A549 (cell line): ENCODE data around the gene FGF14. TPM values are rescaled to one million over a fixed set of nuclear protein-coding genes. Genes with fewer than 3 reads are reported as not detected.

Experiments used
- ATAC-seq, 2 experiments: fragments of 200-7000 bp in 1 of 2; fragments of >200 bp in 1 of 2; cut with Nextera tagmentation in 1 of 2; cut with Tn5 transposase in 1 of 2; 3 replicates each; pipeline versions ENCODE4 v1.8.0 to v1.9.1; 2018 to 2020; ENCODE audit warnings: mild to moderate bottlenecking in 1 of 2, moderate library complexity in 1 of 2
- CTCF ChIA-PET: fragments of 300-600 bp; sonication (Branson Sonifier 250); formaldehyde crosslinking; extraction: SDS; loops from one replicate; lab custom pipeline; 2021; ENCODE audit warnings: antibody characterized with exemption, inconsistent platforms; lab: Yijun Ruan, JAX
- POLR2A ChIA-PET: fragments of 350-600 bp; formaldehyde crosslinking; extraction: SDS; loops from one replicate; lab custom pipeline; 2021; ENCODE audit warnings: antibody characterized with exemption, inconsistent platforms; lab: Yijun Ruan, JAX
- DNase-seq, 2 experiments: peaks; one replicate each; pipeline versions ENCODE4 v3.0.0 to v3.0.0-alpha.2; 2011 to 2016; ENCODE audit warnings: low read depth in 1 of 2, low spot score in 1 of 2
- FAIRE-seq: peaks from 2 replicates; lab custom pipeline; 2011; peaks lifted over from hg19 to GRCh38; lab: Jason Lieb, UNC
- H3K27ac ChIP-seq, 2 experiments: fragments of >200 bp; sonication (Bioruptor Twin); formaldehyde crosslinking; 3 replicates each; pipeline ENCODE4 v1.5.1; 2016 to 2017
- H3K4me1 ChIP-seq: fragments of >200 bp; sonication (Bioruptor Twin); formaldehyde crosslinking; 3 replicates; pipeline ENCODE4 v1.6.1; 2016
- H3K4me2 ChIP-seq: fragments of >200 bp; sonication (Bioruptor Twin); formaldehyde crosslinking; 3 replicates; pipeline ENCODE4 v1.6.1; 2016
- H3K4me3 ChIP-seq: fragments of >200 bp; sonication (Bioruptor Twin); formaldehyde crosslinking; 3 replicates; pipeline ENCODE4 v1.5.1; 2016
- H3K9me3 ChIP-seq: fragments of >200 bp; sonication (Bioruptor Twin); formaldehyde crosslinking; 3 replicates; pipeline ENCODE4 v1.6.1; 2016
- ELK1 ChIP-seq: fragments of 150-350 bp; IDR thresholded peaks from 2 replicates; pipeline ENCODE4 v1.6.1; 2014; ENCODE audit warnings: low read depth, mild to moderate bottlenecking, low read length
- FOSB ChIP-seq: fragments of 250-450 bp; sonication (Bioruptor Pico); IDR thresholded peaks from 2 replicates; pipeline ENCODE4 v1.5.0; 2020; ENCODE audit warnings: mild to moderate bottlenecking, moderate library complexity
- FOSL2 ChIP-seq, 2 experiments: fragments of 450-650 bp in 1 of 2; fragments of >200 bp in 1 of 2; sonication (Bioruptor Twin) in 1 of 2; formaldehyde crosslinking; IDR thresholded peaks; 2 replicates each; pipeline versions ENCODE4 v1.5.0 to v1.6.1; 2016 to 2020; ENCODE audit warnings: mild to moderate bottlenecking in 1 of 2, moderate library complexity in 1 of 2
- FOXS1 ChIP-seq: fragments of 250-450 bp; sonication (Bioruptor Pico); IDR thresholded peaks from 2 replicates; pipeline ENCODE4 v1.5.0; 2020; ENCODE audit warnings: mild to moderate bottlenecking, moderate library complexity
- GATA3 ChIP-seq: IDR thresholded peaks from 2 replicates; pipeline ENCODE4 v1.6.1; 2012; ENCODE audit warnings: borderline replicate concordance
- HDAC2 ChIP-seq: fragments of 200-600 bp; sonication (generic); IDR thresholded peaks from 2 replicates; pipeline ENCODE4 v1.6.1; 2016
- HMGXB4 ChIP-seq: fragments of 250-450 bp; sonication (Bioruptor Pico); IDR thresholded peaks from 2 replicates; pipeline ENCODE4 v1.5.0; 2021; ENCODE audit warnings: mild to moderate bottlenecking, moderate library complexity, borderline replicate concordance
- HOXB13 ChIP-seq: fragments of 250-450 bp; sonication (Bioruptor Pico); IDR thresholded peaks from 2 replicates; pipeline ENCODE4 v1.5.0; 2020; ENCODE audit warnings: low read depth, mild to moderate bottlenecking, moderate library complexity
- JUN ChIP-seq, 2 experiments: fragments of >200 bp; sonication (Bioruptor Twin); formaldehyde crosslinking; IDR thresholded peaks; 2 replicates in 1 of 2; 3 replicates in 1 of 2; pipeline ENCODE4 v1.6.1; 2016 to 2017
- JUNB ChIP-seq: fragments of >200 bp; sonication (Bioruptor Twin); formaldehyde crosslinking; IDR thresholded peaks from 2 replicates; pipeline ENCODE4 v1.6.1; 2016
- KDM1A ChIP-seq: fragments of 200-600 bp; sonication (generic); IDR thresholded peaks from 2 replicates; pipeline ENCODE4 v1.6.1; 2016; ENCODE audit warnings: low read depth, mild to moderate bottlenecking
- MAX ChIP-seq: IDR thresholded peaks from 2 replicates; pipeline ENCODE4 v1.6.1; 2012
- NPAS2 ChIP-seq: fragments of 250-450 bp; sonication (Bioruptor Pico); IDR thresholded peaks from 2 replicates; pipeline ENCODE4 v1.8.0; 2022; ENCODE audit warnings: mild to moderate bottlenecking, moderate library complexity, borderline replicate concordance
- PBX3 ChIP-seq: IDR thresholded peaks from 2 replicates; pipeline ENCODE4 v1.6.1; 2012
- POLR2AphosphoS2 ChIP-seq: conservative IDR thresholded peaks from 2 replicates; pipeline ENCODE4 v1.6.1; 2012; ENCODE audit warnings: low read length, improper control_type of control experiment, inconsistent platforms
- RNF2 ChIP-seq: fragments of 200-600 bp; sonication (generic); IDR thresholded peaks from 2 replicates; pipeline ENCODE4 v1.6.1; 2016; ENCODE audit warnings: low read depth, mild to moderate bottlenecking, antibody characterized with exemption, moderate library complexity, borderline replicate concordance
- TFCP2L1 ChIP-seq: fragments of 250-450 bp; sonication (Bioruptor Pico); IDR thresholded peaks from 2 replicates; pipeline ENCODE4 v1.5.0; 2021; ENCODE audit warnings: mild to moderate bottlenecking
- TP53 ChIP-seq: fragments of 250-450 bp; sonication (Bioruptor Pico); IDR thresholded peaks from 2 replicates; pipeline ENCODE4 v1.5.0; 2021; ENCODE audit warnings: mild to moderate bottlenecking, moderate library complexity
- ZC3H11A ChIP-seq: fragments of 450-650 bp; IDR thresholded peaks from 2 replicates; pipeline ENCODE4 v1.6.1; 2014; ENCODE audit warnings: antibody characterized with exemption, mild to moderate bottlenecking
- ZSCAN20 ChIP-seq: fragments of 250-450 bp; sonication (Bioruptor Pico); IDR thresholded peaks from 2 replicates; pipeline ENCODE4 v1.8.0; 2022; ENCODE audit warnings: mild to moderate bottlenecking, moderate library complexity
- WGBS: methylation state at CpG from one replicate; pipeline ENCODE4 v1.1.6; 2017; ENCODE audit errors: missing lambda C conversion rate; 5-methylcytosine and 5-hydroxymethylcytosine counted together
- polyA plus RNA-seq, 4 experiments: library from polyadenylated mRNA; depleted of rRNA in 3 of 4; stranded (reverse); fragments of >200 nt; fragmentation: RNase III in 1 of 4; extraction: RNeasy Plus Mini Kit Qiagen cat#74134 plus additional on column Dnase treatment in 1 of 4; gene quantifications; 2 replicates in 3 of 4; 3 replicates in 1 of 4; pipeline ENCODE4 v1.2.3, GENCODE V29; 2011 to 2017

The FGF14 gene
- polyA plus RNA-seq, 2 of the 4 experiments (the other 2 are of a cell fraction), result not detected

- H3K9me3 ChIP-seq, result no peaks in the 10 kb centered on the region
- no peak for FAIRE-seq
- ChIA-PET POLR2A (no interaction called here), CTCF (no interaction called here)
- no peak for TF ChIP-seq HMGXB4 (CRISPR knock-in tag)
- no peak for TF ChIP-seq TFCP2L1 (CRISPR knock-in tag)
- no peak for TF ChIP-seq ELK1
- TF ChIP-seq TP53 (CRISPR knock-in tag), result no peak
- no peak for TF ChIP-seq MAX
- TF ChIP-seq ZSCAN20, result no peak
- WGBS, result 48% methylated on average over 4 of the region's 4 CpGs
- no peak for DNase-seq
- ATAC-seq, result no peak
- no peak overlapping the region for H3K27ac ChIP-seq
- no peak overlapping the region for H3K4me2 ChIP-seq
- no peaks in the 10 kb centered on the region for H3K4me1 ChIP-seq
- no peak overlapping the region for H3K4me3 ChIP-seq
Observed at GRCh38 chr13:101799196-101799595, 602.7 kb downstream of the FGF14 start.

- WGBS, result 0% methylated on average over 1 of the region's 1 CpG
- no peak for ATAC-seq
- H3K4me3 ChIP-seq, result no peak overlapping the region
- FAIRE-seq, result no peak
- no peak for DNase-seq
- no peak for TF ChIP-seq HOXB13 (CRISPR knock-in tag)
- TF ChIP-seq FOSL2 (IDR thresholded peaks at IDR 0.05), result no peak
- no peak for TF ChIP-seq FOSL2 (CRISPR knock-in tag; IDR thresholded peaks at IDR 0.05)
- no peak for TF ChIP-seq HDAC2
- no peak for TF ChIP-seq KDM1A
- TF ChIP-seq PBX3, result no peak
- no peak for TF ChIP-seq ZC3H11A
- no peak for TF ChIP-seq GATA3
- no peak for TF ChIP-seq JUN (IDR thresholded peaks at IDR 0.05)
- no peak for TF ChIP-seq RNF2
- no peak for TF ChIP-seq MAX
- TF ChIP-seq FOXS1 (CRISPR knock-in tag), result no peak
- no peak for TF ChIP-seq POLR2AphosphoS2
- no peak for TF ChIP-seq FOSB (CRISPR knock-in tag)
- TF ChIP-seq, all 56 proteins: peak for 0
- Histone ChIP-seq H3K27ac (no peak overlapping the region), H3K9me3 (no peaks in the 10 kb centered on the region), H3K4me1 (no peaks in the 10 kb centered on the region), H3K4me2 (no peak overlapping the region)
- CTCF ChIA-PET, result no interaction called here
- POLR2A ChIA-PET, result no interaction called here
Observed at GRCh38 chr13:101798437-101798836, 603.4 kb downstream of the FGF14 start.

- Histone ChIP-seq H3K9me3 (no peaks in the 10 kb centered on the region), H3K4me3 (no peak overlapping the region), H3K4me1 (no peaks in the 10 kb centered on the region), H3K4me2 (no peak overlapping the region), H3K27ac (no peak overlapping the region)
- ATAC-seq, result no peak
- POLR2A ChIA-PET, result no interaction called here
- TF ChIP-seq NPAS2 (CRISPR knock-in tag), result no peak
- TF ChIP-seq JUNB, result no peak
- FAIRE-seq, result no peak
- 19% methylated on average over 3 of the region's 3 CpGs for WGBS
- DNase-seq, result no peak
- CTCF ChIA-PET, result no interaction called here
Observed at GRCh38 chr13:101795460-101795859, 606.4 kb downstream of the FGF14 start.
